GM12864 (cell line): ENCODE data around the gene HOMER2.

Experiments
- DNase-seq: peaks from one replicate; pipeline ENCODE4 v3.0.0-alpha.2; 2011; ENCODE audit warnings: low read depth
- H3K4me3 ChIP-seq: 2 replicates; pipeline ENCODE4 v1.5.1; 2011; ENCODE audit warnings: mild to moderate bottlenecking, low read depth, low read length, control low read depth
- TF ChIP-seq, protein P1 (sequence below): IDR thresholded peaks from 2 replicates; pipeline ENCODE4 v1.5.1; 2011; ENCODE audit warnings: low read depth, mild to moderate bottlenecking, moderate library complexity, low read length, control low read depth, inconsistent platforms; ENCODE audit errors: missing control alignments

The HOMER2 gene

DNA sequence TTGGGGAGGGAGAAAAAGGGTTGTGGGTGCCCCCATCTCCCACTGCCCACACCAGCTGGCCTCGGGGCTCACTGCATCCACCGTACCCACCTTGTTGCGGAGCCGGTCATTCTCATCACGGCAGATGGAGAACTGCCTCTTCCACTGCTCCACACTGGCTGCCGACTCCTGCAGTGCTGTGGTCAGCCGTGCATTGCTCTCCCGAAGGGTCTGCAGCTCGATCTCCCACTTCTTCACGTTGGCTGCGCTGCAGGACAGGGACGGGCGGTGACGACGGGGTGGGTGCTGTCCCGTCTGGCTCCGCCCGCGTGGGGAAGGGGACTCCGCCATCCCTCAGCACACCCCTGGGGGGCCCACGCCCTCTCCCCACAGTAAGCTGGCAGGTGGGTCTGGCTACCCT, 98.0 kb downstream of the HOMER2 start:
- no peak for DNase-seq
- TF ChIP-seq, protein P1, sequence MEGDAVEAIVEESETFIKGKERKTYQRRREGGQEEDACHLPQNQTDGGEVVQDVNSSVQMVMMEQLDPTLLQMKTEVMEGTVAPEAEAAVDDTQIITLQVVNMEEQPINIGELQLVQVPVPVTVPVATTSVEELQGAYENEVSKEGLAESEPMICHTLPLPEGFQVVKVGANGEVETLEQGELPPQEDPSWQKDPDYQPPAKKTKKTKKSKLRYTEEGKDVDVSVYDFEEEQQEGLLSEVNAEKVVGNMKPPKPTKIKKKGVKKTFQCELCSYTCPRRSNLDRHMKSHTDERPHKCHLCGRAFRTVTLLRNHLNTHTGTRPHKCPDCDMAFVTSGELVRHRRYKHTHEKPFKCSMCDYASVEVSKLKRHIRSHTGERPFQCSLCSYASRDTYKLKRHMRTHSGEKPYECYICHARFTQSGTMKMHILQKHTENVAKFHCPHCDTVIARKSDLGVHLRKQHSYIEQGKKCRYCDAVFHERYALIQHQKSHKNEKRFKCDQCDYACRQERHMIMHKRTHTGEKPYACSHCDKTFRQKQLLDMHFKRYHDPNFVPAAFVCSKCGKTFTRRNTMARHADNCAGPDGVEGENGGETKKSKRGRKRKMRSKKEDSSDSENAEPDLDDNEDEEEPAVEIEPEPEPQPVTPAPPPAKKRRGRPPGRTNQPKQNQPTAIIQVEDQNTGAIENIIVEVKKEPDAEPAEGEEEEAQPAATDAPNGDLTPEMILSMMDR = no peak
- H3K4me3 ChIP-seq = no peak overlapping the region

GRCh38 chr15:82852941-82853561, 99.5 kb downstream of the HOMER2 start:
- no peak for DNase-seq
- TF ChIP-seq, protein P1 = no peak
- H3K4me3 ChIP-seq = no peak overlapping the region

DNA sequence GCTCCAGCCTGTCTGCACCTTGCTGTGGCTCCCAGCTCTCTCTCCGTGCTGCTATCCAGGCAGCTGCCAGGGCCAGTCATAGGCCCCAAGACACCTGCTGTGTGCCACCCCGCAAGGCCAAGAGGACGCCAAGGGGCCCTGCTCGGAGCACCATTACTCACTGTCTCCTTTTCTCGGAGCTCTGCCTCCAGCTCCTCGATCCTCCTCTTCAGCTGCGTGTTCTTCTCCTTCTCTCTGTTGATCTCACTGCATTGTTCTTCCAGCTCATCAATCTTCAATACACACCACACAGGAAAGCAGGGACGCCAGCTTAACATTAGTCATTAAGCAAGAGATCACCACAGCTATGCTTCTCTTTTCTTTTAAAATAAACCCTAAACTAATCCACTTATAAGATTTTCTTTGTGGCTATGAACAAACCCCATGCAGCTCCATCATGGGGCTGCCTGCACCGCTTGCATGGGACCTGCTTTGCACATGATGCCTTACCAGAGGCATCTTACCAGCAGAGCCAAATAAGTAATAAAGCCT, 100.5 kb downstream of the HOMER2 start:
- TF ChIP-seq, protein P1 = no peak
- DNase-seq = no peak
- H3K4me3 ChIP-seq = no peak overlapping the region

GRCh38 chr15:82851306-82851850, 101.1 kb downstream of the HOMER2 start:
- no peak for DNase-seq
- no peak overlapping the region for H3K4me3 ChIP-seq
- TF ChIP-seq, protein P1 = no peak

GRCh38 chr15:82850731-82851130, 101.8 kb downstream of the HOMER2 start:
- DNase-seq = no peak
- TF ChIP-seq, protein P1 = no peak
- H3K4me3 ChIP-seq = no peak overlapping the region

GRCh38 chr15:82849556-82850512, 102.7 kb downstream of the HOMER2 start:
- peak; percentile 49 for DNase-seq
- H3K4me3 ChIP-seq = no peak overlapping the region
- TF ChIP-seq, protein P1 = peak; percentile 77
